ENCODE measurements around the gene WDR5. TPM values are rescaled to one million over a fixed set of nuclear protein-coding genes. Genes with fewer than 3 reads are reported as not detected.

Gene WDR5
- total and polyA plus RNA-seq, 2 experiments from 2014 or later = 37.0 to 56.6 TPM

DNA sequence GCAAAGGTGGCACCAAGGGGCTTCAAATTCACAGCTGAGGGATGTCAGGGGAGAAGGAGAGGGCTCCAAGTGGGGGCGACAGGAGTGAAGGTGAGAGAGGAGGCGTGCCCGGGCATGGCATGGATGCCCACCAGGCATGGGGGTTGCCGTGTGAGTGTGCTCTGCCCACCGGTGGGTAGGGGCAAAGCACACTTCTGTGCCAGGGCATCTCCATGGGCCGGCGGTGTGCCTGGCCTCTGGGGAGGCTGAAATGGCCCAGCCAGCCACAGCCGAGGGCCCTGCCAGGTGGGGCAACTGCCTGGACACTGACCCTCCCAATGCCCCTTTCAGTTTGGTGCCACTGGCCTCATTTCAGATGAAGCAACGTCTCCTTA, 42.5 kb downstream of the WDR5 start (continued):
- TF ChIP-seq ZNF114 (CRISPR knock-in tag; IDR thresholded peaks at IDR 0.05) (no peak), POLR2AphosphoS5 (IDR thresholded peaks at IDR 0.05; ENCODE audit: low read depth) (no peak), NANOG (IDR thresholded peaks at IDR 0.05; ENCODE audit: borderline replicate concordance) (no peak)
- TF ChIP-seq, protein P1, sequence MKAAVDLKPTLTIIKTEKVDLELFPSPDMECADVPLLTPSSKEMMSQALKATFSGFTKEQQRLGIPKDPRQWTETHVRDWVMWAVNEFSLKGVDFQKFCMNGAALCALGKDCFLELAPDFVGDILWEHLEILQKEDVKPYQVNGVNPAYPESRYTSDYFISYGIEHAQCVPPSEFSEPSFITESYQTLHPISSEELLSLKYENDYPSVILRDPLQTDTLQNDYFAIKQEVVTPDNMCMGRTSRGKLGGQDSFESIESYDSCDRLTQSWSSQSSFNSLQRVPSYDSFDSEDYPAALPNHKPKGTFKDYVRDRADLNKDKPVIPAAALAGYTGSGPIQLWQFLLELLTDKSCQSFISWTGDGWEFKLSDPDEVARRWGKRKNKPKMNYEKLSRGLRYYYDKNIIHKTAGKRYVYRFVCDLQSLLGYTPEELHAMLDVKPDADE (IDR thresholded peaks at IDR 0.05) = no peak

DNA sequence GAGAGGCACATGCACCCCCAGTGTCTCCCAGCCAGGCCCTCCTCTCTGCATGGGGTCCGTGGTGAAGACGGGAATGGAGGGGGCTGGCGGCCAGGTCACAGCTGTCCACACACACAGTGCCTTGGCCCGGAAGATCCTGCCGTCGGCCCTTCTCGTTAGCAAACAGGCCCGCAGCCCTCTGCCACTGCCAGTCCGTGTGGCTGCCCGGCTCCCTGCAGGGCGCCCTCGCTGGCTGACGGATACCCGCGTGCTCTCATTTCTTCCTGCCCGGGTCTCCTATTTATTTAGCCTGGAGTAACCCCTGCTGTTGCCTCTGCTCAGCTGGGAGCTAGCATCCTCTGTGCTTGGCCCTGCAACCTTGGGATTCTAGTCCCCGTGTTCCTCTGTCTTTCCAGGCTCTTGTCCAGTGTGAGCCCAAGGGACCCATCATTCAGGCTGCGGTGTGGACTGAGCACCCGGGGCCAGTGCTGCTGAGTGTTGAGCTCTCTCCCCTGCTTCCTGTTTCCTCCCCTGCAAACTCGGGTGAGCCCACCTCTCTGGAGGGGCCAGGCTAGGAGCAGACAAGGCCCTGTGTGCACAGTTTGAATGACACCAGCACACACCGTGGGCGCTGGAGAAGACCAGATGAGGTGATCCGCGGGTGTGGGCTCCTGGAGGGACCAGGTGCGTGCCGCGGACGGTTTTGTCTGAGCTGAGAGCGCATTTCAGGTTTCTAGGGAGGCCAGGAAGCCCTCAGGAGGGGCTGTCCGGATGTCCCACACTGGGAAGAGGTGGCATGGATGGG, 43.1 kb downstream of the WDR5 start:
- Histone ChIP-seq H3F3A (replicated peaks; ENCODE audit: low read depth) (no peaks in the 10 kb centered on the region), H3K4me2 (no peak overlapping the region), H3K4me3 (no peak overlapping the region), H3K9me2 (ENCODE audit: insufficient read depth) (no peaks in the 10 kb centered on the region), H3K36me3 (ENCODE audit: insufficient read depth) (no peaks in the 10 kb centered on the region), H4K20me1 (replicated peaks; ENCODE audit: insufficient read depth) (no peaks in the 10 kb centered on the region), H3K79me2 (replicated peaks; ENCODE audit: insufficient read depth) (no peaks in the 10 kb centered on the region), H2AFZ (no peak overlapping the region), H3K4me1 (ENCODE audit: insufficient read depth) (no peaks in the 10 kb centered on the region), H3K27ac (ENCODE audit: low read depth) (no peak overlapping the region), H3K27me3 (ENCODE audit: insufficient read depth) (no peaks in the 10 kb centered on the region)
- H3K27me3 Mint-ChIP-seq (ENCODE audit: insufficient read depth, low read depth, poor library complexity) = peaks cover 16% of the 10 kb centered on the region
- peaks cover 8% of the 10 kb centered on the region for H3K9me3 Mint-ChIP-seq
- TF ChIP-seq POLR2AphosphoS5 (IDR thresholded peaks at IDR 0.05; ENCODE audit: low read depth) (no peak), EZH2 (IDR thresholded peaks at IDR 0.05; ENCODE audit: low read depth, unreplicated experiment) (no peak)
- TF ChIP-seq, protein P2, sequence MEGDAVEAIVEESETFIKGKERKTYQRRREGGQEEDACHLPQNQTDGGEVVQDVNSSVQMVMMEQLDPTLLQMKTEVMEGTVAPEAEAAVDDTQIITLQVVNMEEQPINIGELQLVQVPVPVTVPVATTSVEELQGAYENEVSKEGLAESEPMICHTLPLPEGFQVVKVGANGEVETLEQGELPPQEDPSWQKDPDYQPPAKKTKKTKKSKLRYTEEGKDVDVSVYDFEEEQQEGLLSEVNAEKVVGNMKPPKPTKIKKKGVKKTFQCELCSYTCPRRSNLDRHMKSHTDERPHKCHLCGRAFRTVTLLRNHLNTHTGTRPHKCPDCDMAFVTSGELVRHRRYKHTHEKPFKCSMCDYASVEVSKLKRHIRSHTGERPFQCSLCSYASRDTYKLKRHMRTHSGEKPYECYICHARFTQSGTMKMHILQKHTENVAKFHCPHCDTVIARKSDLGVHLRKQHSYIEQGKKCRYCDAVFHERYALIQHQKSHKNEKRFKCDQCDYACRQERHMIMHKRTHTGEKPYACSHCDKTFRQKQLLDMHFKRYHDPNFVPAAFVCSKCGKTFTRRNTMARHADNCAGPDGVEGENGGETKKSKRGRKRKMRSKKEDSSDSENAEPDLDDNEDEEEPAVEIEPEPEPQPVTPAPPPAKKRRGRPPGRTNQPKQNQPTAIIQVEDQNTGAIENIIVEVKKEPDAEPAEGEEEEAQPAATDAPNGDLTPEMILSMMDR (conservative IDR thresholded peaks at IDR 0.05; ENCODE audit: low read depth in 2 of 2) = no peak
- TF ChIP-seq, protein P1 (IDR thresholded peaks at IDR 0.05) = no peak
- DNase-seq (ENCODE audit: low spot score) (no peak), ATAC-seq (no peak)
- peaks cover 6% of the 10 kb centered on the region for H3K36me3 Mint-ChIP-seq (ENCODE audit: low read depth)
- no peak overlapping the region for H3K4me3 Mint-ChIP-seq
- peaks cover 2% of the 10 kb centered on the region; the same call in 2 of the 3 replicates for H3K4me1 Mint-ChIP-seq
- no peak overlapping the region for H3K27ac Mint-ChIP-seq

DNA sequence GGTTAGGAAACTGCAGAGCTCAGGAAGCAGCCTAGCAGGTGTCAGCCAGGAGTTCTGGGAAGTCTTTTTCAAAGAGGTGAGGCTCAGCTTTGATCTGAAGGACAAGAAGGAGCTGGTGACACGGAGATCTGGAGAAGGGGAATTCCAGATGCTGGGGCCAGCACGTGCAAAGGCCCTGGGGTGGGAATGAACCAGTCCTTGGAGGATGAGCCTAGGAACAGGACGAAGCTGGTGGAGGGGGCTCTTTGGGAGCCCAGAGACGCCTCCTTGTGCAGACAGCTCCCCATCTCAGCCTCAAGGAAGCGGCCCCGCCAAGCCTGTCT, 43.7 kb downstream of the WDR5 start:
- Histone ChIP-seq H3F3A (replicated peaks; ENCODE audit: low read depth) (no peaks in the 10 kb centered on the region), H3K9me2 (ENCODE audit: insufficient read depth) (no peaks in the 10 kb centered on the region), H3K79me2 (replicated peaks; ENCODE audit: insufficient read depth) (no peaks in the 10 kb centered on the region), H3K36me3 (ENCODE audit: insufficient read depth) (no peaks in the 10 kb centered on the region), H3K27ac (ENCODE audit: low read depth) (no peak overlapping the region), H3K4me3 (no peak overlapping the region), H4K20me1 (replicated peaks; ENCODE audit: insufficient read depth) (no peaks in the 10 kb centered on the region), H3K27me3 (ENCODE audit: insufficient read depth) (no peaks in the 10 kb centered on the region), H3K4me2 (no peak overlapping the region), H2AFZ (no peak overlapping the region), H3K4me1 (ENCODE audit: insufficient read depth) (no peaks in the 10 kb centered on the region)
- Mint-ChIP-seq H3K9me3 (peaks cover 8% of the 10 kb centered on the region), H3K4me1 (peaks cover 2% of the 10 kb centered on the region; the same call in 2 of the 3 replicates), H3K36me3 (ENCODE audit: low read depth) (peaks cover 6% of the 10 kb centered on the region), H3K4me3 (no peak overlapping the region; the same call in 2 of the 3 replicates), H3K27me3 (ENCODE audit: insufficient read depth, low read depth, poor library complexity) (peaks cover 16% of the 10 kb centered on the region), H3K27ac (no peak overlapping the region)
- DNase-seq (ENCODE audit: low spot score) (no peak), ATAC-seq (no peak)
- TF ChIP-seq, protein P2 (conservative IDR thresholded peaks at IDR 0.05; ENCODE audit: low read depth in 2 of 2) = no peak
- no peak for TF ChIP-seq EZH2 (IDR thresholded peaks at IDR 0.05; ENCODE audit: low read depth, unreplicated experiment)
- TF ChIP-seq EZH2phosphoT487 (IDR thresholded peaks at IDR 0.05; ENCODE audit: unreplicated experiment) = no peak
- no peak for TF ChIP-seq JUNB (IDR thresholded peaks at IDR 0.05; ENCODE audit: unreplicated experiment)
- no peak for TF ChIP-seq POLR2AphosphoS5 (IDR thresholded peaks at IDR 0.05; ENCODE audit: low read depth)
